Hepatocyte (in vitro differentiated cells): ENCODE results near the gene NEU4. TPM values are rescaled to one million over a fixed set of nuclear protein-coding genes. Genes with fewer than 3 reads are reported as not detected.
"Not testable (repeated sequence)": the region's sequence is repeated elsewhere in the genome, so short reads cannot be mapped to it uniquely, and the experiment has no call there.

Source experiments
- DNase-seq: peaks from one replicate; pipeline ENCODE4 v3.0.0-alpha.2; 2016; ENCODE audit warnings: low spot score
- H2AFZ ChIP-seq: fragments of 200-600 bp; sonication (generic); 2 replicates; pipeline ENCODE4 v1.6.0; 2016; ENCODE audit warnings: antibody characterized with exemption, mild to moderate bottlenecking
- H3K27ac ChIP-seq: fragments of 200-600 bp; sonication (generic); 2 replicates; pipeline ENCODE4 v1.5.1; 2016; ENCODE audit warnings: mild to moderate bottlenecking
- H3K27me3 ChIP-seq: fragments of 200-600 bp; sonication (generic); 2 replicates; pipeline ENCODE4 v1.6.1; 2016
- H3K36me3 ChIP-seq: fragments of 200-600 bp; sonication (generic); replicated peaks from 2 replicates; pipeline ENCODE4 v1.5.1; 2016; ENCODE audit warnings: low read depth; ENCODE audit not compliant: insufficient read depth
- H3K4me1 ChIP-seq: fragments of 200-600 bp; sonication (generic); 2 replicates; pipeline ENCODE4 v1.5.1; 2016; ENCODE audit warnings: mild to moderate bottlenecking, moderate library complexity; ENCODE audit not compliant: insufficient read depth
- H3K4me2 ChIP-seq: fragments of 200-600 bp; sonication (generic); 2 replicates; pipeline ENCODE4 v1.6.0; 2016
- H3K4me3 ChIP-seq: fragments of 200-600 bp; sonication (generic); 2 replicates; pipeline ENCODE4 v1.5.1; 2016; ENCODE audit warnings: mild to moderate bottlenecking
- H3K79me2 ChIP-seq: fragments of 200-600 bp; sonication (generic); 2 replicates; pipeline ENCODE4 v1.6.0; 2017; ENCODE audit warnings: mild to moderate bottlenecking
- H3K9me2 ChIP-seq: fragments of 200-600 bp; sonication (generic); replicated peaks from 2 replicates; pipeline ENCODE4 v1.6.0; 2017; ENCODE audit warnings: mild to moderate bottlenecking; ENCODE audit not compliant: insufficient read depth
- H3K9me3 ChIP-seq: fragments of 200-600 bp; sonication (generic); 2 replicates; pipeline ENCODE4 v1.5.1; 2016; ENCODE audit warnings: low read depth, mild to moderate bottlenecking
- H4K20me1 ChIP-seq: fragments of 200-600 bp; sonication (generic); 2 replicates; pipeline ENCODE4 v1.6.0; 2016; ENCODE audit warnings: mild to moderate bottlenecking; ENCODE audit not compliant: insufficient read depth, poor library complexity, severe bottlenecking
- CTCF ChIP-seq: fragments of 200-600 bp; sonication (generic); IDR thresholded peaks from 2 replicates; pipeline ENCODE4 v1.5.1; 2016; ENCODE audit warnings: antibody characterized with exemption, mild to moderate bottlenecking; ENCODE audit not compliant: poor library complexity
- EZH2 ChIP-seq: fragments of 200-600 bp; sonication (generic); IDR thresholded peaks from 2 replicates; pipeline ENCODE4 v1.6.1; 2016; ENCODE audit warnings: antibody characterized with exemption, mild to moderate bottlenecking, borderline replicate concordance
- EZH2phosphoT487 ChIP-seq: fragments of 200-600 bp; sonication (generic); IDR thresholded peaks from one replicate; pipeline ENCODE4 v1.6.1; 2018; ENCODE audit warnings: antibody characterized with exemption, mild to moderate bottlenecking, low read depth, moderate library complexity; ENCODE audit not compliant: unreplicated experiment, severe bottlenecking
- WGBS: methylation state at CpG from one replicate; pipeline ENCODE4 v1.1.6; 2016; ENCODE audit warnings: low lambda C conversion rate; ENCODE audit errors: missing lambda C conversion rate; 5-methylcytosine and 5-hydroxymethylcytosine counted together
- polyA plus RNA-seq: library from polyadenylated mRNA; unstranded; fragments of >200 nt; fragmentation: Nextera tagmentation; extraction: Ambion mirVana; gene quantifications from 2 replicates; pipeline ENCODE4 v1.2.1, GENCODE V29; 2016
- total RNA-seq: library from RNA; depleted of rRNA; stranded (reverse); fragments of >200 nt; gene quantifications from 2 replicates; pipeline ENCODE4 v1.2.3, GENCODE V29; 2014

The NEU4 gene
- total and polyA plus RNA-seq, 2 experiments from 2014 or later: 6.8 to 10.2 TPM

GRCh38 chr2:241788135-241788534, 20.9 kb upstream of the NEU4 start:
- Histone ChIP-seq H3K27ac (no peak overlapping the region), H3K4me1 (no peaks in the 10 kb centered on the region), H3K27me3 (no peaks in the 10 kb centered on the region), H3K79me2 (no peaks in the 10 kb centered on the region), H2AFZ (no peak overlapping the region), H3K4me3 (no peak overlapping the region), H4K20me1 (no peaks in the 10 kb centered on the region), H3K9me2 (no peaks in the 10 kb centered on the region), H3K36me3 (no peaks in the 10 kb centered on the region), H3K9me3 (no peaks in the 10 kb centered on the region), H3K4me2 (no peak overlapping the region)
- TF ChIP-seq EZH2 (no peak), CTCF (no peak), EZH2phosphoT487 (no peak)
- DNase-seq: no peak
- 98% methylated on average over 4 of the region's 4 CpGs for WGBS

GRCh38 chr2:241788572-241788971, 20.4 kb upstream of the NEU4 start:
- Histone ChIP-seq H3K4me1 (no peaks in the 10 kb centered on the region), H3K9me2 (no peaks in the 10 kb centered on the region), H3K9me3 (no peaks in the 10 kb centered on the region), H3K36me3 (no peaks in the 10 kb centered on the region), H4K20me1 (no peaks in the 10 kb centered on the region), H3K79me2 (no peaks in the 10 kb centered on the region), H3K27me3 (no peaks in the 10 kb centered on the region), H3K27ac (no peak overlapping the region), H2AFZ (no peak overlapping the region), H3K4me2 (no peak overlapping the region), H3K4me3 (no peak overlapping the region)
- TF ChIP-seq EZH2: no peak
- no peak for TF ChIP-seq CTCF
- no peak for TF ChIP-seq EZH2phosphoT487
- no peak for DNase-seq
- WGBS: 69% methylated on average over 3 of the region's 3 CpGs

- peak; percentile 8 for DNase-seq
- not testable (repeated sequence) for H3K27me3 ChIP-seq, H3K9me3 ChIP-seq, H3K4me1 ChIP-seq, H3K27ac ChIP-seq, H3K4me3 ChIP-seq, H4K20me1 ChIP-seq, H3K4me2 ChIP-seq, H3K79me2 ChIP-seq, H2AFZ ChIP-seq, H3K36me3 ChIP-seq, H3K9me2 ChIP-seq
- 65% methylated on average over 3 of the region's 3 CpGs for WGBS
Measured at GRCh38 chr2:241791385-241791784, 17.6 kb upstream of the NEU4 start.

- no peaks in the 10 kb centered on the region for H3K36me3 ChIP-seq
- H3K4me3 ChIP-seq: no peak overlapping the region
- H3K27ac ChIP-seq: no peak overlapping the region
- H3K4me2 ChIP-seq: no peak overlapping the region
- H3K9me3 ChIP-seq: no peaks in the 10 kb centered on the region
- no peaks in the 10 kb centered on the region for H3K4me1 ChIP-seq
- WGBS: 96% methylated on average over 5 of the region's 5 CpGs
- no peaks in the 10 kb centered on the region for H3K79me2 ChIP-seq
- TF ChIP-seq EZH2 (no peak), EZH2phosphoT487 (no peak), CTCF (no peak)
- no peaks in the 10 kb centered on the region for H3K9me2 ChIP-seq
- no peaks in the 10 kb centered on the region for H3K27me3 ChIP-seq
- no peaks in the 10 kb centered on the region for H4K20me1 ChIP-seq
- H2AFZ ChIP-seq: no peak overlapping the region
- DNase-seq: no peak
Measured at GRCh38 chr2:241793385-241793784, 15.6 kb upstream of the NEU4 start.
